SK-N-SH (cell line): ENCODE measurements around the gene CACNG3. TPM values are rescaled to one million over a fixed set of nuclear protein-coding genes. Genes with fewer than 3 reads are reported as not detected.

Experiments used
- CTCF ChIA-PET: fragments of 300-600, 350-600 bp; formaldehyde crosslinking; extraction: SDS; loops from one replicate; lab custom pipeline; 2021; lab: Yijun Ruan, JAX
- POLR2A ChIA-PET: fragments of 350-600 bp; sonication (Branson Sonifier 250); formaldehyde crosslinking; extraction: SDS; loops from one replicate; lab custom pipeline; 2020; ENCODE audit warnings: antibody characterized with exemption, inconsistent platforms; lab: Yijun Ruan, JAX
- DNase-seq: peaks from one replicate; pipeline ENCODE4 v3.0.0; 2012
- H2AFZ ChIP-seq: fragments of 200-600 bp; sonication (generic); 2 replicates; pipeline ENCODE4 v1.8.1; 2016; ENCODE audit warnings: antibody characterized with exemption, mild to moderate bottlenecking, low read depth
- H3F3A ChIP-seq: fragments of 200-600 bp; sonication (generic); replicated peaks from 2 replicates; pipeline ENCODE3; 2016; ENCODE audit warnings: antibody characterized with exemption, mild to moderate bottlenecking; ENCODE audit not compliant: insufficient read depth
- H3K27ac ChIP-seq, 2 experiments: fragments of 200-500 bp in 1 of 2; fragments of 200-600 bp in 1 of 2; sonication (Bioruptor generic) in 1 of 2; sonication (generic), shearing (Covaris generic) in 1 of 2; 2 replicates each; pipeline versions ENCODE4 v1.5.1 to v1.6.1; 2014 to 2016; ENCODE audit warnings: low read depth in 2 of 2, inconsistent platforms in 1 of 2, low read length in 1 of 2, mild to moderate bottlenecking in 1 of 2, mixed read lengths in 1 of 2
- H3K27me3 ChIP-seq: fragments of 200-600 bp; sonication (generic), shearing (Covaris generic); 2 replicates; pipeline ENCODE4 v1.6.1; 2016; ENCODE audit warnings: mixed run types; ENCODE audit not compliant: insufficient read depth
- H3K36me3 ChIP-seq, 2 experiments: fragments of 200-500 bp in 1 of 2; fragments of 200-600 bp in 1 of 2; sonication (Bioruptor generic) in 1 of 2; sonication (generic) in 1 of 2; replicated peaks in 1 of 2; 2 replicates each; pipeline versions ENCODE3 to v1.5.1; 2014 to 2016; ENCODE audit warnings: low read length in 1 of 2, mild to moderate bottlenecking in 1 of 2; ENCODE audit not compliant: insufficient read depth in 2 of 2, control insufficient read depth in 1 of 2
- H3K4me1 ChIP-seq, 2 experiments: fragments of 200-500 bp in 1 of 2; fragments of 200-600 bp in 1 of 2; sonication (Bioruptor generic) in 1 of 2; sonication (generic), shearing (Covaris generic) in 1 of 2; 2 replicates each; pipeline versions ENCODE4 v1.5.1 to v1.6.1; 2014 to 2016; ENCODE audit warnings: low read depth in 1 of 2, low read length in 1 of 2, mixed run types in 1 of 2; ENCODE audit not compliant: insufficient read depth in 2 of 2, control insufficient read depth in 1 of 2
- H3K4me2 ChIP-seq: fragments of 200-600 bp; sonication (generic), shearing (Covaris generic); 2 replicates; pipeline ENCODE4 v1.6.1; 2017; ENCODE audit warnings: mixed run types
- H3K4me3 ChIP-seq, 2 experiments: fragments of 200-500 bp in 1 of 2; fragments of 200-600 bp in 1 of 2; sonication (Bioruptor generic) in 1 of 2; sonication (generic), shearing (Covaris generic) in 1 of 2; 2 replicates each; pipeline versions ENCODE4 v1.5.1 to v1.8.1; 2014 to 2016; ENCODE audit warnings: low read depth in 2 of 2, inconsistent platforms in 1 of 2, low read length in 1 of 2, mild to moderate bottlenecking in 1 of 2, mixed read lengths in 1 of 2, moderate library complexity in 1 of 2
- H3K79me2 ChIP-seq: fragments of 200-600 bp; sonication (generic); 2 replicates; pipeline ENCODE4 v1.8.1; 2017; ENCODE audit warnings: mild to moderate bottlenecking; ENCODE audit not compliant: insufficient read depth
- H3K9ac ChIP-seq: fragments of 200-600 bp; sonication (generic); 2 replicates; pipeline ENCODE4 v1.6.1; 2017; ENCODE audit warnings: mixed run types
- H3K9me2 ChIP-seq: fragments of 200-600 bp; sonication (generic); 2 replicates; pipeline ENCODE4 v1.6.1; 2017; ENCODE audit warnings: mixed run types
- H3K9me3 ChIP-seq: fragments of 200-600 bp; sonication (generic); 2 replicates; pipeline ENCODE4 v1.6.1; 2017; ENCODE audit warnings: mixed run types, mild to moderate bottlenecking, moderate library complexity
- H4K20me1 ChIP-seq: fragments of 200-600 bp; sonication (generic); 2 replicates; pipeline ENCODE4 v1.6.1; 2017; ENCODE audit warnings: mild to moderate bottlenecking, mixed run types; ENCODE audit not compliant: insufficient read depth
- CTCF ChIP-seq: fragments of 200-600 bp; sonication (generic); IDR thresholded peaks from 2 replicates; pipeline ENCODE4 v1.6.1; 2017; ENCODE audit warnings: antibody characterized with exemption, mild to moderate bottlenecking, moderate library complexity
- ELF1 ChIP-seq: IDR thresholded peaks from 2 replicates; pipeline ENCODE4 v1.4.0; 2012
- EP300 ChIP-seq, 2 experiments: IDR thresholded peaks; 2 replicates each; pipeline versions ENCODE4 v1.4.0 to v1.6.1; 2012; ENCODE audit warnings: borderline replicate concordance in 1 of 2, low read depth in 1 of 2, low read length in 1 of 2
- IRF3 ChIP-seq: fragments of 150-350 bp; IDR thresholded peaks from 2 replicates; pipeline ENCODE4 v1.6.1; 2016; ENCODE audit warnings: mild to moderate bottlenecking, low read depth, low read length
- MAX ChIP-seq: IDR thresholded peaks from 2 replicates; pipeline ENCODE4 v1.4.0; 2012; ENCODE audit warnings: low read depth
- MEF2A ChIP-seq: IDR thresholded peaks from 2 replicates; pipeline ENCODE4 v1.4.0; 2012; ENCODE audit warnings: low read depth, borderline replicate concordance
- MXI1 ChIP-seq: IDR thresholded peaks from 2 replicates; pipeline ENCODE4 v1.6.1; 2012; ENCODE audit warnings: mild to moderate bottlenecking, low read depth, low read length, improper control_type of control experiment
- NRF1 ChIP-seq: IDR thresholded peaks from 2 replicates; pipeline ENCODE4 v1.6.1; 2012; ENCODE audit warnings: low read depth, mild to moderate bottlenecking, low read length
- PBX3 ChIP-seq: IDR thresholded peaks from 2 replicates; pipeline ENCODE4; 2012
- RCOR1 ChIP-seq: fragments of 150-350 bp; IDR thresholded peaks from 2 replicates; pipeline ENCODE4 v1.6.1; 2017; ENCODE audit warnings: antibody characterized with exemption, low read length
- REST ChIP-seq: IDR thresholded peaks from 2 replicates; pipeline ENCODE4 v1.6.1; 2012; ENCODE audit warnings: mild to moderate bottlenecking, low read depth, low read length, moderate library complexity
- RFX5 ChIP-seq: IDR thresholded peaks from 2 replicates; pipeline ENCODE4 v1.6.1; 2012; ENCODE audit warnings: mild to moderate bottlenecking, improper control_type of control experiment, low read length
- SIN3A ChIP-seq: IDR thresholded peaks from 2 replicates; pipeline ENCODE4 v1.6.1; 2012; ENCODE audit warnings: low read depth, mild to moderate bottlenecking, low read length, moderate library complexity, borderline replicate concordance
- SMC3 ChIP-seq: IDR thresholded peaks from 2 replicates; pipeline ENCODE4 v1.6.1; 2012; ENCODE audit warnings: low read depth, low read length, improper control_type of control experiment
- TCF12 ChIP-seq: IDR thresholded peaks from 2 replicates; pipeline ENCODE4 v1.4.0; 2012
- TEAD4 ChIP-seq: IDR thresholded peaks from 2 replicates; pipeline ENCODE4 v1.4.0; 2012; ENCODE audit warnings: mild to moderate bottlenecking, borderline replicate concordance; ENCODE audit not compliant: insufficient read depth
- YY1 ChIP-seq: IDR thresholded peaks from 2 replicates; pipeline ENCODE4 v1.4.0; 2012; ENCODE audit warnings: low read depth, mild to moderate bottlenecking
- ZBTB33 ChIP-seq: IDR thresholded peaks from 2 replicates; pipeline ENCODE4 v1.4.0; 2012; ENCODE audit warnings: low read depth, borderline replicate concordance
- WGBS: methylation state at CpG from one replicate; pipeline ENCODE4 v1.1.6; 2017; ENCODE audit warnings: low lambda C conversion rate; 5-methylcytosine and 5-hydroxymethylcytosine counted together
- polyA plus RNA-seq, 3 experiments: library from polyadenylated mRNA; depleted of rRNA; stranded (reverse); fragments of >200 nt; gene quantifications; 2 replicates each; pipeline ENCODE4 v1.2.3, GENCODE V29; 2012

The CACNG3 gene
- polyA plus RNA-seq, 1 of the 3 experiments (the other 2 are of a cell fraction), result not detected

- TF ChIP-seq RCOR1, result no peak
- no peak for TF ChIP-seq YY1
- TF ChIP-seq PBX3, result no peak
- no peak for TF ChIP-seq MEF2A
- TF ChIP-seq IRF3, result no peak
- TF ChIP-seq SMC3, result no peak
- Histone ChIP-seq H3K27ac (no peak overlapping the region), H3F3A (no peaks in the 10 kb centered on the region), H3K4me1 (no peaks in the 10 kb centered on the region), H3K27me3 (no peaks in the 10 kb centered on the region), H4K20me1 (no peaks in the 10 kb centered on the region), H3K9me3 (no peaks in the 10 kb centered on the region), H2AFZ (no peak overlapping the region), H3K36me3 (no peaks in the 10 kb centered on the region), H3K4me3 (no peak overlapping the region), H3K79me2 (no peaks in the 10 kb centered on the region), H3K9ac (no peak overlapping the region), H3K4me2 (no peak overlapping the region), H3K9me2 (no peaks in the 10 kb centered on the region)
- no peak for DNase-seq
- ChIA-PET CTCF (interaction anchor here (0.8 to 3.4 kb wide), 4 partner anchors 11 to 189 kb away, joined by 3 to 15 read pairs (median 4); no protein-coding TSS in a partner anchor), POLR2A (no interaction called here)
- 11% methylated on average over 5 of the region's 5 CpGs for WGBS
Observed at GRCh38 chr16:24234737-24235136, 21.4 kb upstream of the CACNG3 start.

- H3F3A ChIP-seq, result no peaks in the 10 kb centered on the region
- POLR2A ChIA-PET, result no interaction called here
- 9% methylated on average over 2 of the region's 2 CpGs for WGBS
- H3K9ac ChIP-seq, result no peak overlapping the region
- no peak overlapping the region for H2AFZ ChIP-seq
- H3K4me2 ChIP-seq, result no peak overlapping the region
- no peaks in the 10 kb centered on the region for H3K79me2 ChIP-seq
- no peaks in the 10 kb centered on the region for H3K9me2 ChIP-seq
- no peaks in the 10 kb centered on the region for H3K9me3 ChIP-seq
- CTCF ChIA-PET, result interaction anchor here (1.0 to 3.4 kb wide), 3 partner anchors 10 to 47 kb away, joined by 3 to 15 read pairs (median 3); no protein-coding TSS in a partner anchor
- H3K27me3 ChIP-seq, result no peaks in the 10 kb centered on the region
- no peak for DNase-seq
- H3K4me3 ChIP-seq, result no peak overlapping the region
- H3K36me3 ChIP-seq, result no peaks in the 10 kb centered on the region
- H3K4me1 ChIP-seq, result no peaks in the 10 kb centered on the region
- no peak overlapping the region for H3K27ac ChIP-seq
- H4K20me1 ChIP-seq, result no peaks in the 10 kb centered on the region
- no peak for TF ChIP-seq TCF12
- TF ChIP-seq ZBTB33, result no peak
- TF ChIP-seq EP300 (IDR thresholded peaks at IDR 0.05; ENCODE audit: borderline replicate concordance in 1 of 2, low read depth in 1 of 2, low read length in 1 of 2), result no peak
- TF ChIP-seq MXI1, result no peak
- TF ChIP-seq NRF1, result no peak
- TF ChIP-seq REST, result no peak
- TF ChIP-seq RFX5, result no peak
- TF ChIP-seq RCOR1, result no peak
- TF ChIP-seq MAX, result no peak
- no peak for TF ChIP-seq ELF1
- TF ChIP-seq SIN3A, result no peak
- TF ChIP-seq CTCF, result no peak
- TF ChIP-seq TEAD4, result no peak
Observed at GRCh38 chr16:24235806-24236205, 20.3 kb upstream of the CACNG3 start.
